Epithelial cell of esophagus (primary cell): Measurements from ENCODE around the gene TMC4.

Experiments used
- DNase-seq: peaks from one replicate; pipeline ENCODE4 v3.0.0; 2010; ENCODE audit warnings: low read depth
- H3K4me3 ChIP-seq: 2 replicates; pipeline ENCODE4 v1.5.1; 2011; ENCODE audit warnings: mild to moderate bottlenecking, low read length, control low read depth
- CTCF ChIP-seq: IDR thresholded peaks from 2 replicates; pipeline ENCODE4 v1.5.1; 2011; ENCODE audit warnings: low read depth, mild to moderate bottlenecking, low read length, control low read depth, inconsistent platforms; ENCODE audit not compliant: insufficient read depth; ENCODE audit errors: missing control alignments

TMC4 gene

GRCh38 chr19:54190503-54191010 is 17.6 kb upstream of the TMC4 start:
- H3K4me3 ChIP-seq: peak overlapping the region; percentile 76
- TF ChIP-seq CTCF: no peak
- peak; percentile 99 for DNase-seq

GRCh38 chr19:54189735-54190502 is 17.0 kb upstream of the TMC4 start:
- peak; percentile 100 for DNase-seq
- peak overlapping the region; percentile 76 for H3K4me3 ChIP-seq
- no peak for TF ChIP-seq CTCF

- H3K4me3 ChIP-seq: peak within 1 kb of the TSS; percentile 76
- DNase-seq: no peak
- no peak for TF ChIP-seq CTCF
Measured at GRCh38 chr19:54189145-54189734, 16.3 kb upstream of the TMC4 start, which contains the start of gene MBOAT7. Gene MBOAT7, minus strand, starts transcription at chr19:54189580. Its CDS starts 1,072 bp downstream, at chr19:54188508.

GRCh38 chr19:54188215-54188871 is 15.4 kb upstream of the TMC4 start:
- DNase-seq: peak; percentile 26
- peak overlapping the region; percentile 67 for H3K4me3 ChIP-seq
- no peak for TF ChIP-seq CTCF

- no peak for DNase-seq
- no peak for TF ChIP-seq CTCF
- H3K4me3 ChIP-seq: no peak overlapping the region
Measured at GRCh38 chr19:54186934-54187381, 14.0 kb upstream of the TMC4 start.

GRCh38 chr19:54186351-54186750 is 13.4 kb upstream of the TMC4 start:
- no peak for TF ChIP-seq CTCF
- DNase-seq: no peak
- no peak overlapping the region for H3K4me3 ChIP-seq
